Measurements from ENCODE around the gene CATSPERZ. TPM values are rescaled to one million over a fixed set of nuclear protein-coding genes. Genes with fewer than 3 reads are reported as not detected.

Gene CATSPERZ
- total and polyA plus RNA-seq, 2 of the 13 experiments (the other 11 are each of a cell fraction or from before 2014, with no cell fraction given) = 0.22 to 0.48 TPM

- no peaks in the 10 kb centered on the region for H3K36me3 ChIP-seq (replicated peaks in 1 of 2; ENCODE audit: control insufficient read depth in 1 of 2, insufficient read depth in 2 of 2, low read length in 2 of 2)
- H3K4me2 ChIP-seq (ENCODE audit: low read depth, low read length) = no peak overlapping the region; the same call in 1 of the 2 replicates
- intact Hi-C loops (cut with micrococcal nuclease; ENCODE audit: unreplicated experiment) = no loop called here
Measured at GRCh38 chr11:64342869-64343745, 42.9 kb downstream of the CATSPERZ start.

More at GRCh38 chr11:64342869-64343745, 42.9 kb downstream of the CATSPERZ start:
- TF ChIP-seq CSRNP1 (CRISPR knock-in tag; IDR thresholded peaks at IDR 0.05) (0 out of 2 replicates have a peak, but pooled peaks have one; percentile 44), ZNF121 (CRISPR knock-in tag; IDR thresholded peaks at IDR 0.05) (no peak), SP4 (CRISPR knock-in tag; IDR thresholded peaks at IDR 0.05) (0 out of 2 replicates have a peak, but pooled peaks have one; percentile 8)
- Histone ChIP-seq H3K9ac (ENCODE audit: insufficient read depth, low read depth, low read length) (no peak overlapping the region), H3K27me3 (ENCODE audit: control insufficient read depth in 1 of 2, insufficient read depth in 2 of 2, low read length in 2 of 2) (peaks cover 3 to 39% of the 10 kb centered on the region in 2 experiments; a peak in 4 of 5 replicates), H2AFZ (ENCODE audit: low read length) (no peak overlapping the region), H3K9me3 (ENCODE audit: low read length) (no peaks in the 10 kb centered on the region), H3K4me3 (replicated peaks in 1 of 3; ENCODE audit: insufficient read depth in 1 of 3, low read depth in 2 of 3, low read length in 3 of 3) (peak overlapping the region in 2 of 3 experiments; percentile 25 to 64; a peak in 1 of 6 replicates), H3K4me1 (ENCODE audit: insufficient read depth, low read length) (peaks cover 45% of the 10 kb centered on the region), H3K79me2 (ENCODE audit: insufficient read depth, low read length) (no peaks in the 10 kb centered on the region), H4K20me1 (ENCODE audit: insufficient read depth, low read length) (no peaks in the 10 kb centered on the region), H3K27ac (ENCODE audit: extremely low read length, insufficient read depth, low read length) (no peak overlapping the region)
- POLR2A ChIA-PET = interaction anchor here (1.0 to 2.7 kb wide), 4 partner anchors 11 to 25 kb away, joined by 3 to 13 read pairs (median 8); partner anchors contain the start of genes PRDX5 and TRMT112
- ATAC-seq (no peak; the same call in 2 of the 3 replicates), FAIRE-seq (no peak), DNase-seq (ENCODE audit: low spot score) (no peak)
- WGBS (ENCODE audit: low lambda C conversion rate) = 33% methylated on average over 14 of the region's 29 CpGs
- no TSS peak for BruUV-seq (replicated peaks)
- in situ Hi-C loops (cut with HindIII; ENCODE audit: extremely low pct_ligation_motif_present, low pct_unique_long_range_greater_than_20kb) = no loop called here
- CTCF ChIA-PET (ENCODE audit: low intra/inter-chr PET ratio, low total read pairs) = no interaction called here

Measured in HepG2 (cell line).